Endothelial cell of hepatic sinusoid (primary cell): Measurements from ENCODE around the gene ALPK3.

Experiments used
- in situ Hi-C: cut with HindIII; loops from 2 replicates; pipeline ENCODE4 v1.10.0; 2017; ENCODE audit warnings: low sequenced_read_pairs

The ALPK3 gene

DNA sequence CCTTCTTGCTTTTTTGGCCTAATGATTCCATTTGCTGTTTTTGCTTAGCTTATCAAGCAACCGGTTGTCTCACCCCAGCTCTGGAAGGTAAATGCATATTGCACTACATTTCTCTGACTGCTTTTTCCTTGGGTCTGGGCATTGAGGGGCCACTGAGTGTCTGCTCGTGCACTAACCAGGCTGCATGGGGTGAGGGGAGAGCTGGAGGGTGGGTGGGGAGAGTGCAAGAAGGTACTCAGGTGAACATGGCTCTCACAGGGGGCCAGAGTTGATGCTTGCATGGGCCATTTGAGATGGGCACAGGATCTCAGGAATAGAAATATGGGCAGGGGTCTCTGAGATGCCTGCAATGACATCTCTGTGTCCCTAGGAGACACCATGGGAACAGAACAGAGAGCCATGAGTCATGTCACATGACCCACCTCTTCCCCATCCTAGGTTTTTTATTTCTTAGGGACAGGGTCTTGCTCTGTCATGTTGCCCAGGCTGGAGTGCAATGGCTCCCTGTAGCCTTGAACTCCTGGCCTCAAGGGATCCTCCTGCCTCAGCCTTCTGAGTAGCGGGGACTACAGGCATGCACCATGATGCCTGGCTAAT is 6.2 kb downstream of the ALPK3 start:
- in situ Hi-C loops: no loop called here

DNA sequence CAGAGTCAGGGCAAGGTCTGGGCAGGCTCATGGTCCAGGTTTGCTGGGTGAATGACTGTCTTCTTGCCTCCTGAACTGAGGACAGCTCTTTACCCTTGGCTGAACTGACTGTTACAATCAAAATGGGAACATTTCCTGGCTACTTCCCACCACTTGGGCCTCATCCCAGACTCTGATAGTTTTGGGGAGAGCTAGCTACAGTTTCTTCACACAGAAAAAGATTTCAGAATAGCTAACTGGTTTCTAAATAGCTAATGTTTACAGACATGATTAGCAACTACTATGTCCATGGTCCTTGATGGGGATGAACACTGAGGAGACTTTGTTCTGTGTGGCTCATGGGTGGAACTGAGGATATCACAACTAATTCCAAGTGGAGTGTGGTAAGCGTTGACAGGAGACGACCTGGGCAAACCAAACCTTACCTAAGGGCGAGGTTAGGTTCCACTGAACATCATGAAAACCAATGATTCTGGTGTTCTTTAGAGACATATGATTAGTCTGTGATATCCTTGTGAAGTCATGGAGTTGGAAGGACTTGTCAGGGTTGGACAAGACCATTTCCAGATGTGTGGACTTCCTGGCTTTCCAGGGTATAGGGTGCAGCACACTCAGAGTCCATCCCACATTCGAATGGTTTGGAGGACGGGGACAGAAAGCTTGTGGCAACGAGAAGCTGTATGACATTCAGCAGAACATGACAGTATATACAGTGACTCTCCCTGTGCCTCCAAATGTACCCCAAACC is 7.3 kb downstream of the ALPK3 start:
- in situ Hi-C loops: loop anchor here (25.0 kb wide), 1 partner anchor 313 kb away; no protein-coding TSS in a partner anchor

DNA sequence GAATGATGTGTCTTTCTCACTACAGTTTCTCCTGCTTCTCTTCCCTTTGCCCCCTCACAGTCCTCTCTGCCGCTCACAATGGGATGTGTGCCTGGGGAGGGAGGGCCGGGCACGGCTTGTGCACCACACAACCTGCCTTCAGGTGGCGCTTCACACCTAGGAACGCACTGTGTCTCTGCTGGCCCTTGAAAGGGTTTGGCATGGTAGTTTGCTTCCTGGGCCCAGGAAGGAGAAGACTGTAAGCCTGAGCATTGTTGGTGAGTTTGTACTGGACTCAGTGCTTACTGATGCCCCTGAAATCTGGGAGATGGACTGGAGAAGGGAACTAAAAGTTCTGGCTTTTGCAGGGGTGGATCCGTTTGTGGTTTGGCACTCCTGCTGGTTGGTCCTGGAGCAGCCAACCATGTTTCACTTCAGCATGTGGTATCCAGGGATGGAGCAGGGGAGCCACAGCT is 9.2 kb downstream of the ALPK3 start:
- in situ Hi-C loops: loop anchor here (25.0 kb wide), 1 partner anchor 311 kb away; no protein-coding TSS in a partner anchor

DNA sequence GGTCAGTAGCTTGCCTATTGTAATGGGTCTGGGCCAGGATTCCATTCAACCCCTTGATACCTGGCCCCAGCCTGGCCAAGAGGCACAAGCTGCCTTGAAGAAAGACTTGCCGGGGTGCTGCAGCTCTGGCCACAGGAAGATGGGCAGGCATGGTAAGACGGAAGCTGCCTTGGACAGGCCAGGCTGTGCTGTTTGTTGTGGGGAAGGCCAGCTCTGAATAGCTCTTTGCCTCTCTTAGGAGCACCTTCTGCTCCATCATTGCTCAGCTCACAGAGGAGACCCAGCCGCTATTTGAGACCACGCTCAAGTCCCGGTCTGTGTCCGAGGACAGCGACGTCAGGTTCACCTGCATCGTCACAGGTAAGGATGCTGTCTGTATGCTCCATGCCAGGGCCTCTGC is 10.1 kb downstream of the ALPK3 start:
- in situ Hi-C loops: loop anchor here (25.0 kb wide), 1 partner anchor 310 kb away; no protein-coding TSS in a partner anchor

DNA sequence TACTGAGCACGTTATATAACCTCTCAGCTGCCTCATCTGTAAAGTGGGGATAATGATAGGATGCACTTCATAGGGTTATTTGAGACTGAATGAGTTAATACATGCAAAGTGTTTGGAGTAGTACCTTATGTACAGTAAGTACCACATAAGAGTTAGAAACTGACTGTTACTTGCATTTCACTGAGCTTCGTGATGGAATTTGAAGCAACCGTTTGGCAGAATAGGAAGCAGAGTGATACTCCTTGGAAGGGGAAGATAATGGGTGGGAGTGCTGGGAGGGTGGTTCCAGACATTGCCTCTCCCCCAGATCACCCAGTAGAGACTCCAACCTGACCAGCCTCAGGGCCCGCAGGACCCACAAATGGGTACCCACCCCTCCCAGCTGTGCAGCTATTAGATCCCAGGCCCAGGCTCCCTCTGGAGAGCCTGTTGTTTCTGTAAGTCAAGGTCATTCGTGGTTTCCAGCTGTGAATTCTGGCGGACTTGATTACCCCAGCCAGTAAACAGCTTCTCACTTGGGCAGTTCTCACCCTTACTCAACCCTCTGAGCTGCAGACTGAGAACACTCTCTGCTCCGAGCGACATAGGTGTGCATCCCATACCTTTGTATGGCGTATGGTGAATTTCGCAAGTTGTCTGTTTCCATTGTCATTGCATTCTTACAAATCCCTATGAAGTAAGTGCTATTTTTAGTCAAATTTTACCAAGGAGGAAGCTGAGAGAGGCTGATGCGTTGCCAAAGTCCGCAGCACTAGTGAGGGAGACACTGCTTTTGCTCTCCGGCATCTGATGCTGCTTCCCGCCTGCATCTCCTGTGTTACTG is 11.1 kb downstream of the ALPK3 start:
- in situ Hi-C loops: loop anchor here (25.0 kb wide), 1 partner anchor 309 kb away; no protein-coding TSS in a partner anchor

DNA sequence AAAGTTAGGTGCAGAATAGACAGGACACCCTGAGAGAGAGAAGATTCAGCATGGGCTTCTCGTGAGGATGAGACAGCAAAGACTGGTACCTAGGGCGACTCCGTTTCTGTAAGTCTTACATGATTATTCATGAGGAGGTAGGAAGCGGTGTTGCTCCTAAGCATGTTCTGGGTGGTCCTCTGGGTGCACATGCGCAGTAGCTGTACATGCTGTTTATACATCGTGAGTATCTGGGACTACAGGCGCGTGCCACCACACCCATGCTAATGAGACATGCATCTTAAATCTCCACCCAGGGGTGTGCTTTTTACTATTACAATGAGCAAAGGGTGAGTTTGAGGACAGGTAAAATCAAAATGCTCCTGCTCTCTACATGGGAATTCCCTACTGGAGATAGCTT is 12.3 kb downstream of the ALPK3 start:
- in situ Hi-C loops: loop anchor here (25.0 kb wide), 1 partner anchor 308 kb away; no protein-coding TSS in a partner anchor

DNA sequence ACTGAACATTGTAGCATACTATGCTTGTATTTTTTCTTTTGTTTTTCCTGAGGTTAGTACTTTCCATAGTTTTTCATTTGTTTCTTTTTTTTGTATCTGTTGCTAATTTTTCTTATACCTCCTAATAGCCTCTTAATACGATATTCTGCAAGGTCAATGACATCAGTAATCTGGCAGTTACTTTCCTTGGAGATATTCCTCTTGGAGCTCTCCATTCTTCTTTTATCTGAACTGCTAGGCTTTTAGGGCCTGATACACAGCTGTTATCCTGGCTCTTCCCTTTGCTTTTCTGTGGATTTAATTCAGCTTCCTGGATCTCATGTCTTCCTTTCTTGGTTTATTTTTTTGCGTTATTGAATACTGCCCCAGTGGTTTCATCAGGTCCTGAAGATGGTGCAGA is 12.9 kb downstream of the ALPK3 start:
- in situ Hi-C loops: loop anchor here (5.0 to 25.0 kb wide), 2 partner anchors 82 to 307 kb away; no protein-coding TSS in a partner anchor

DNA sequence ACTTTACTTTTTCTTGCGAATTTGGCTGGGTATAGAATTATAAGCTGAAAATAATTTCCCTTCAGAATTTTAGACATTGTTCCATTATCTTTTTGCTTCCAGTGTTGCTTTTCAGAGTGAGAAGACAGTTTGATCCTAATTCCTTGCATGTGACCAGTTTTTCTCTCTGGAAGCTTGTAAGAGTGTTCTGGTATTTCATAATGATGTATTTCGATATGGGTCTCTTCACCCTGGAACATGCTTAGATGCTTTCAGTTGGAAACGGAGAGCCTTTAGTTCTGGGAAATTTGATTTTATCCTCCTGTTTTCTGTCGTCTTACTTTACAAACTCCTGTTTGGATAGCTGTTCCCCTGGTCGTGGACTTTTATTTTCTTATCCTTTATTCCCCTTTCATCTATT is 13.9 kb downstream of the ALPK3 start:
- in situ Hi-C loops: loop anchor here (5.0 to 25.0 kb wide), 2 partner anchors 81 to 306 kb away; no protein-coding TSS in a partner anchor

DNA sequence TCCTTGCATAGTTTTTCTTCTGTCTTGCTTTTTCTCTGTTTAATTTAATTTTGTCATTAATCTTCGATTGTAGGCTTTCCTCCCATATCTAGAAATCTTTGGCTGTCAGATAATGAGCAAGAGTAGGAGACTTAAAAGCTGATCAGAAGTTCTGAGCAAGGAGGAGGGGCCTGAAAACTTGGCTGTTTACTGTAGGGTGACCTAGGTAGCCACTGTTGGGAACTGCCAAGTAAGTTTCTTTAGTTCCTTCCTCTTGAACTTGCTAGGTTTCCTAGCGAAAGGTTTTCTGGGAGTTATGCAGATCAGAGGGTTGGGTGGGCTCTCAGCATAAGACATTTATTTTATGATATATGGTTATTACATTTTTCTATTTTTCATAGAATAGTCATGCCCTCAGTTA is 14.5 kb downstream of the ALPK3 start:
- in situ Hi-C loops: loop anchor here (5.0 to 25.0 kb wide), 2 partner anchors 81 to 306 kb away; no protein-coding TSS in a partner anchor

DNA sequence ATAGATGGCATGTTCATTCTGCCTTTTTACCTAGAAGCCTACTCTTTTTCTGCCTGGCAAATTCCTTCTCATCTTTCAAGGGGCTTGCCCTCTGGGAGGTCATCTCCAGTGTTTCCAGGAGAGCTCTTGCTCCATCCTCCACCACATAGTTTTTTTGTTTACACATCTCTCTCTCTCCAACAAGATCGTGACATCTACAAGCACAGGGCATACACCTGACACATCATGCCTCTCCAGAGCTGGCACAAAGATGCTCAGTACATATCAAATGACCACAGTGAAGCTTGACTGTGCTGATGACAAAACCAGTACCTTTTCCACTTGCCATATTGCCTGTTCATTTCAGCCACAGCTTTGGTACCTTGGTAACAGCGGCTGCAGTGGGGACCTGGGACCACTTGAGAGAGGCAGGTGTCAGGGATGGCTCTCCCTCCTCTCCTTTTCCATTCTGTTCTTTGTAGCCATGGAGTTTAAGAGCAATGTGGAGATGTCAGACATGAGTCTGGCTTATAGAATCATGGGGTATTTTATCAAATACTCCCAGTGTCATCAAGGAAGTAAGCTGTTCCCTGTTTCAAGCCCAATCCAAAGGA is 15.4 kb downstream of the ALPK3 start:
- in situ Hi-C loops: loop anchor here (5.0 to 25.0 kb wide), 2 partner anchors 80 to 305 kb away; no protein-coding TSS in a partner anchor

DNA sequence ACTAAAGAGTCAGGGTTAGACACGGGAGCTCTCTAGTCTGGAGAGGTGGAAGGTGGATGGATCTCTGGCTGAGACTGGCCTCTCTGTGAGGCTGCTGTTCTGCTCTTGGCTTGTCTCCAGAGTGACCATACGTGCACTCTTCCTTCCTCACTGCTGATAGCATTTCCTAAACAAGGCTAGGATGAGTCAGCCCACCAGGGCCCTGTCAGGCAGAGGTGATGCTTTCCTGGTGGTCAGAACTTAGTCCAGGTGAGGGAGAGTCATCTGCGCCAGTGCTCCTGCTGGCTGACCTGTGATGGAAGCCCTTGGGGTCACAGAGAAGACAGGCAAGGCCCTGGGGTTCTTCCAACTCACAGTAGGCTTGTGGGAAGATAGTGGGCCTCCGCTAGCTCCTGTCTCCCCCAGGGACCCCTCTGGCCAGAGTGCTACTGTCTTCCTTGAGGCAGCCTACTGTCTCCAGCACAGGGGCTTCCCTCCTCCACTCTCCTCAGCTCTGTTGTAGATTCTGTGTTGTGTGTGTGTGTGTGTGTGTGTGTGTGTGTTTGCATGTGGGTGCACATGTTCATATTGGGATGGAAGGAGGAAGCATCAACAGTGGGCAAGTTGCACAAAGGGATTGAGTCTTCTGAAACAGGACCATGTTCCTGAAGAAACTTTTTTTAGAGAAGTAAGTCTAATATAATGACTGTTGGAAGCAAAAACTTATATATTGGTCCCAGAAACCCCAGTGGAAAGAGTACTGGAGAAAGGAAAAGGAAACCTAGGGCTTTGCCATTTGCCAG is 16.5 kb downstream of the ALPK3 start:
- in situ Hi-C loops: loop anchor here (5.0 to 25.0 kb wide), 2 partner anchors 79 to 304 kb away; no protein-coding TSS in a partner anchor

DNA sequence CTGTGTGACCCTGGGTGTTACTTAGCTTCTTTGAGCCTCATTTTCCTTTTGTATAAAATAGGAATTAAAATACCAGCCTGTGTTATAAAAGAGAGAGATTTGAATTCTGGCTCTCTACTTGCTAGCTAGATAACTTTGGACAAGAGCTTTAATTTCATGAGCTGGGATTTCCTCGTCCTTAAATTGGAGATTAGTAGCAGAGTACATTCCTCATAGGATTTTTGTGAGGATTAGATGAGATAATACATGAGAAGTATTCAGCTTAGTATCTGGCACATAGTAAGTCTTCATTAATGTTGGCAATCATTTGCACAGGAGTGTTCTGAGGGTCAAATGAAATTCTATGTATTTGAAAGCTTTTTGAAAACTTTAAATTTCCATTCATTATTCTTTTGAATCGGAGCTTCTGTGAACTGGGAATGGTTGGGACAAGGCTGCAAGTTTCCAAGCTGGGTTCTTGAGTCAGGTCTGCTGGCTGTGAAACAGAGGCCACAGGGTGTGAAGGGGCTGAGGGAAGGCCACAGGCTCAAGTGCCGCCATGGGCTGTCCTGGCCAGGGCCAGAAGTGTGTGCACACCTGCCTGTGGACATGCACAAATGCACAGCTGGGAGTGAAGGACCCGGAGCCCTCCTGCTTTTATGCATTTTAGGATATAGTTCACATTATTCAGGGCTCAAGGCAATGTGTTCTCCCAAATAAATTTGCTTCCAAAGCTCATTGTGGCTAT is 17.2 kb downstream of the ALPK3 start:
- in situ Hi-C loops: loop anchor here (5.0 to 25.0 kb wide), 2 partner anchors 78 to 303 kb away; no protein-coding TSS in a partner anchor

DNA sequence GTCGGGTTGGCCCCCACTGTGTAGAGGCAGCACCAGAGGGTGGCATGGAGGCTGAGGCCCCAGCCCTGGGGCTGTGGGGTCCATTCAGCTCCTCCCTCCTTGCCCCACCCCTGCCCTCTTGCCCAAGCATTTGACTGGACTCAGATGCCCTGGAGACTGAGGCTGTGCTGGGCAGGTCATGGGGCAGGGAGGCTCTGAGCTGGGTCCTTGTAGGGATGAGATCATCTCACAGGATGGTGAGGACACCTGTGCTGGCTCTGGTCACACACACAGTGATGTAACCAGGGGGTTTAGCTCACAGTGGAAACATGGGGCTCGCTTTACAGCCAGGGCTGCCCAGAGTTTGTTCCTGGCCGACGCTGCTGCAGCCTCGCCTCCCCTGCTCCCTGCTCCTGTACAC is 17.8 kb downstream of the ALPK3 start:
- in situ Hi-C loops: loop anchor here (5.0 to 25.0 kb wide), 4 partner anchors 77 to 302 kb away; no protein-coding TSS in a partner anchor

DNA sequence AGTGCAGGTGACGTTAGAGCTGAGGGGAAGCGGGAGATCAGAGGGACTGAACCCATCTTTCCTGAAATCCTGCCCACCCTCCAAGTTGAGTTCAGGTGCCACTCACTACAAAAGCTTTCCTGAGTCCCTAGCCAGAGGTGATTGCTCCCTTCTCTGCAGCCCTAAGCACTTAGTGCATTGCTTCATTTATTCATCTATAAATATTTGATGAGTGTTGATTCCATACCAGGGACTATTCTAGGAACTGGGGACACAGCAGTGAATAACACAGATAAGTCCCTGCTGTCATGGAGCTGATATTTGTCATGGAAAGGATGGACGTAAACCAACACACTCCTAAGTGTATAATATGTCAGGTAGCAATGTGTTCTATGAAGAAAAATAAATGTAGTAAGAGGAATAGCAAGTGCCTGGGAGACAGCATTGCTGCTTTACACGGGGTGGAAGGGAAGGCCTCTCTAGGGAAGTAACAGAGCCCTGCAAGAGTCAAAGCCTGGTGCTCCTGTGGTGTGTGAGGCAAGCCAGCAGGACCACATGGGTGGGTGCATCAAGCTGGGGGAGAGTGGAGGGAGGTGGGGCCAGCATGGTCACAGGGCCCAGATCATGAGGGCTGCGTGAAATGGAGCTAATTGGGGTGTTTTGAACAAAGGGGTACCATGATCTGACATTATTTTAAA is 18.6 kb downstream of the ALPK3 start:
- in situ Hi-C loops: loop anchor here (5.0 to 25.0 kb wide), 3 partner anchors 122 to 302 kb away; no protein-coding TSS in a partner anchor

DNA sequence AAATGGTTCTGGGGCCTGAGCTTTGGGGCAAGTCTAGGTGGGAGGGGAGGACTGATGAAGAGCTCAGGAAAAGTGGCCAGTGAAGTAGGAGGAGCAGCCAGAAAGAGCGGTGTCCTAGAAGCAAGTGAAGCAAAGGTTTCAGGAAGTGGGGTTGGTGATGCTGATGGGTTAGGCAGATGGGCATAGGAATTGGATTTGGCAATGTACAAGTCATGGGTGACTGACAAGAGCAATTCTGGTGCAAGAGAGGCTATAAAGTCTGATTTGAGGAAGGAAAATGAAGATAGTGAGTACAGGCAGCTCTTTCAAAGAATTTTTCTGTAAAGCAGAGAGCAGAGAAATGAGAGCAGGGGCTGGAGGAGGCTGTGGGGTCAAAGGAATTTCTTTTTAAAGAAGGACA is 19.7 kb downstream of the ALPK3 start:
- in situ Hi-C loops: loop anchor here (5.0 to 25.0 kb wide), 3 partner anchors 120 to 300 kb away; no protein-coding TSS in a partner anchor

DNA sequence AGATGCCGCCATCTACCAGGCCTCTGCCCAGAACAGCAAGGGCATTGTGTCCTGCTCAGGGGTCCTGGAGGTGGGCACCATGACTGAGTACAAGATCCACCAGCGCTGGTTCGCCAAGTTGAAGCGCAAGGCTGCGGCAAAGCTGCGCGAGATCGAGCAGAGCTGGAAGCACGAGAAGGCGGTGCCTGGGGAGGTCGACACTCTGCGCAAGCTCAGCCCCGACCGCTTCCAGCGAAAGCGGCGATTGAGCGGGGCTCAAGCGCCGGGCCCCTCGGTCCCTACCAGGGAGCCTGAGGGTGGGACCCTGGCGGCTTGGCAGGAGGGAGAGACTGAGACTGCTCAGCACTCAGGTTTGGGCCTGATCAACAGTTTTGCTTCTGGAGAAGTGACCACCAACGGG is 22.6 kb downstream of the ALPK3 start:
- in situ Hi-C loops: loop anchor here (5.0 to 25.0 kb wide), 3 partner anchors 118 to 298 kb away; no protein-coding TSS in a partner anchor

DNA sequence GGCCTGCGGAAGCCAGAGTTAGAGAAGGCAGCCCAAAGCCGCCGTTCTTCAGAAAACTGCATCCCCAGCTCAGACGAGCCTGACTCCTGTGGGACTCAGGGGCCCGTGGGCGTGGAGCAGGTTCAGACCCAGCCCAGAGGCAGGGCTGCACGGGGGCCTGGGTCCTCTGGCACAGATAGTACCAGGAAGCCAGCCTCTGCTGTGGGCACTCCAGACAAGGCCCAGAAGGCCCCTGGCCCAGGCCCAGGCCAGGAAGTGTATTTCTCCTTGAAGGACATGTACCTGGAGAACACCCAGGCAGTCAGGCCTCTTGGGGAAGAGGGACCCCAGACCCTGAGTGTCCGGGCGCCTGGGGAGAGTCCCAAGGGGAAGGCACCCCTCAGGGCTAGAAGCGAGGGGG is 23.1 kb downstream of the ALPK3 start:
- in situ Hi-C loops: loop anchor here (25.0 kb wide), 1 partner anchor 297 kb away; no protein-coding TSS in a partner anchor
